HG02981 (cell line): Measurements from ENCODE around the gene ERP29.
"Not testable (repeated sequence)": the region's sequence is repeated elsewhere in the genome, so short reads cannot be mapped to it uniquely, and the experiment has no call there.

Experiments
- ATAC-seq: cut with Tn5 transposase; IDR thresholded peaks from one replicate; pipeline ENCODE4 v1.9.1; 2021; ENCODE audit warnings: mild to moderate bottlenecking, moderate library complexity; ENCODE audit not compliant: unreplicated experiment

The ERP29 gene

GRCh38 chr12:112012775-112013600 is at the start of gene ERP29, which contains the start of gene TMEM116:
TSS of gene ERP29 (plus strand) at chr12:112013426. CDS start at chr12:112013466, 40 bp downstream.
TSS of gene TMEM116 (minus strand) at chr12:112013165. CDS start at chr12:112005270, 7,895 bp downstream.
- ATAC-seq, result peak; percentile 68

- ATAC-seq, result no peak
These were observed 48.3 kb upstream of the ERP29 start for GRCh38 chr12:111964935-111965334.

DNA sequence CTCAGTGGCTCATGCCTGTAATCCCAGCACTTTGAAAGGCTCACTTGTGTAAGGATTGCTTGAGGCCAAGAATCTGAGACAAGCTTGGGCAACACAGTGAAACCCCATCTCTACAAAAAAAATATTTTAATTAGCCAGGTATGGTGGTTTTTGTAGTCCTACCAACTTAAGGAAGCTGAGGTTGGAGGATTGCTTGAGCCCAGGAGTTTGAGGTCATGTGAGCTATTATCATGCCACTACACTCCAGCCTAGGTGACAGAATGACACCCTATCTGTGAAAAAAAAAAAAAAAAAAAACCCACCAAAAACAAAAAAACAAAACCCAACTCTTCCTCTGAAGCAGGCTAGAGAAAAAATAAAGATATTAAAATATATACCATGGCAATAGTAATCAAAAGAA is 41.4 kb upstream of the ERP29 start:
- ATAC-seq, result no peak

DNA sequence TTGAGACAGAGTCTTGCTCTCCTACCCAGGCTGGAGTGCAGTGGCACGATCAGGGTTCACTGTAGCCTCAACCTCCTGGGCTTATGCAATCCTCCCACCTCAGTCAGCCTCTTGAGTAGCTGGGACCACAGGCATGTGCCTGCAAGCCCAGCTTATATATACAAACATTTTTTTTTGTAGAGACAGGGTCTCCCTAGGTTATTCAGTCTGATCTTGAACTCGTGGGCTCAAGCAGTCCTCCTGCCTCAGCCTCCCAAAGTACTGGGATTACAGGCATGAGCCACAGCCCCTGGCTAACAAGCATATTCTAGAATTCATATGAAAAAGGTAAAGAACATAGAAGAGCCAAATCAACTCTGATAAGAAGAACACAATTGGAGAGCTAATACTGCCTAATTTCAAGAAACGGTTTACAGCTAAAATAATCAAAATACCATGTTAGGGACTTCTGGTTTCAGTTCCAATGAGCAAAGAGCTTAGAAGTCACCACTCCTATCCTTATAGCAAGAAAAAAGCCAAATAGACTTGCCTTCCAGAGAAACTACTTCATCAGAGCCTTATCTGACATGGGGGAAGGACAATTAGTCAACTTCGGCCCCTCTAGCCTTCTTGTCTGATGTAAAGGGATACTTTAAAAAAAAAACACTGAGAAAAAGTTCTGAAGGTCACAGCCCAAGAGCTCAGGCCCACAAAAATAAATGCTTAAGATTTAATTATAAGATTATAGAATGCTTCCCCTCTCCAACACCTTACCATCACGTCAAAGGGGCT is 37.9 kb upstream of the ERP29 start:
- no peak for ATAC-seq

DNA sequence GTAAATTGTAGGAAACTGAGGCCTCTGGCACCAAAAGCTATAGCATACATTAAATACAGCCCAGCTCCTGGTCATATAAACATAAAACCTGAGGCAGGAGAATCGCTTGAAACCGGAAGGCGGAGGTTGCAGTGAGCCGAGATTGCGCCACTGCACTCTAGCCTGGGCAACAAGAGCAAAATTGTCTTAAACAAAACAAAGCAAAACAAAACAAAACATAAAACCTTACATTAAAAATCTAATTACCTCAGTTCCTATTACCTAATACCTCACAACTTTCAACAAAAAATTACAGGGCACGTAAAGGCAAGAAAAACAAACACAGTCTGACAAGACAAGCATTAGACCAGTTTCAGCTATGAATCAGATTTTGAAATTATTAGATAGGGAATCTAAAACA is 36.9 kb upstream of the ERP29 start:
- no peak for ATAC-seq

DNA sequence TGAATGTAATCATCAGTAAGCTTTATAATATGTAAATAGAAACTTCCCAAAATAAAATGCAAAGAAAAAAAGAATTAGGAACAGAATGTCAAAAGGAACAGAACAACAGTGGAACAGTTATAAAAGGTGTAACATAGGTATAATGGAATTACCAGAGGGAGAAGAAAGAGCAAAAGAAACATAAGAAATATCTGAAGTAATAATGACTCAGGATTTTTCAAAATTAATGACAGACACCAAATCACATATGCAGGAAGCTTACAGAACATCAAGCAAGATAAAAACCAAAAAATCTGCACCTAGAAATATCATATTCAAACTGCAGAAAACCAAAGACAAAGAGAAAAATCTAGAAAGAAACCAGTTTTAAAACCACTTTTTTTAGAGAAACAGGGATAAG is 36.4 kb upstream of the ERP29 start:
- no peak for ATAC-seq

DNA sequence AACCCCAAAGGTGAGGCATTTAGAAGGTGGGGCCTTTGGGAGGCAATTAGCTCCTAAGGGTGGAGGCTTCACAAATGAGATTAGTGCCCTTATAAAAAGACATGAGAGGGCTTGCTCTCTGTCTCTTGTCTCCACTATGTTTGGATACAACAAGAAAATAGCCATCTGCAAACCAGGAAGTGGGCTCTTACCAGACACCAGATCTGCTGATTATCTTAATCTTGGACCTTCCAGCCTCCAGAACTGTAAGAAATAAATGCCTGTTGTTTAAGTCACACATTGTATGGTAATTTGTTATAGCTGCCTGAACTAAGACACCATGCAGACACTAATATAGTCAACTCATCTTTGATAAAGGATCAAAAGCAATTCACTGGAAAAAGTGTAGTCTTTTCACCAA is 34.7 kb upstream of the ERP29 start:
- ATAC-seq, result no peak

DNA sequence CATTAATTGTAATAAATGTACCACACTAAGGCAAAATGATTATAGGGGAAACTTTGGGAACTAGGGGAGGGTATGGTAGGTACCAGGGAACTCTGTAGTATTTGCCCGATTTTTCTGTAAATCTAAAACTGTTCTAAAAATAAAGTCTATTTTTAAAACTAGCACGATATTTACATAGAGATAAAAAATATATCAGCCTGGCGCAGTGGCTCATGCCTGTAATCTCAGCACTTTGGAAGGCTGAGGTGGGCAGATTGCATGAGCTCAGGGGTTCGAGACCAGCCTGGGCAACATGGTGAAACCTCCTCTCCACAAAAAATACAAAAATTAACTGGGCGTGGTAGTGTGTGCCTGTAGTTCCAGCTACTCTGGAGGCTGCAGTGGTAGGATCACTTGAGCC is 32.6 kb upstream of the ERP29 start:
- no peak for ATAC-seq

DNA sequence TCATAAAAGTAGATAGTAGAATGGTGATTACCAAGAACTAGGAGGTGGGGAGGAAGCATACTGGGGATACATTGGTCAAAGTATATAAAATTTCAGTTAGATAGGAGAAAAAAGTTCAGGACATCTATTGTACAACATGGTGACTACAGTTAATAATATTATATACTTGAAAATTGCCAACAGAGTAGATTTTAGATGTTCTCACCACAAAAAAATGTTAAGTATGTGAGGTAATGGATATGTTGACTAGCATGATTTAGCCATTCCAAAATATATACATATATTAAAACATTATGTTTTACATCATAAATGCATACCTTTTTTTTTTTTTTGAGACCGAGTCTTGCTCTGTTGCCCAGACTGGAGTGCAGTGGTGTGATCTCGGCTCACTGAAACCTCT is 31.2 kb upstream of the ERP29 start:
- no peak for ATAC-seq

DNA sequence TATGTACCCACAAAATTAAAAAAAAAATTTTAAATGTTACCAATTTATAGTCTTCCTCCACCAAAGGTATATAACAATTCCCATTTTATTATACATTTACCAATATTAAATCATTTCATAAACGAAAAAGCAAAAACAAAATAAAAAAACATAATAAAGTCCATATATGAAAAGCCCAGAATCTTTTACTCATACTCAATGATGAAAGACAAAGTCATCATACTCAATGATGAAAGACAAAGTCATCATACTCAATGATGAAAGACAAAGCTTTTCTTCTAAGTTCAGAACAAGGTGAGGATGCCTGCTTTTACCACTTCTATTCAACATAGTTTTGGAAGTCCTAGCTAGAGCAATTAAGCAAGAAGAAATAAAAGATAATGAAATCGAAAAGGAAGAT is 28.4 kb upstream of the ERP29 start:
- ATAC-seq, result no peak

GRCh38 chr12:111991535-111991934 is 21.7 kb upstream of the ERP29 start:
- no peak for ATAC-seq

- no peak for ATAC-seq
These were observed 21.3 kb upstream of the ERP29 start for GRCh38 chr12:111991946-111992345.

GRCh38 chr12:111992464-111992863 is 20.8 kb upstream of the ERP29 start:
- no peak for ATAC-seq

GRCh38 chr12:111993292-111994150 is 19.7 kb upstream of the ERP29 start:
- ATAC-seq, result peak; percentile 46

DNA sequence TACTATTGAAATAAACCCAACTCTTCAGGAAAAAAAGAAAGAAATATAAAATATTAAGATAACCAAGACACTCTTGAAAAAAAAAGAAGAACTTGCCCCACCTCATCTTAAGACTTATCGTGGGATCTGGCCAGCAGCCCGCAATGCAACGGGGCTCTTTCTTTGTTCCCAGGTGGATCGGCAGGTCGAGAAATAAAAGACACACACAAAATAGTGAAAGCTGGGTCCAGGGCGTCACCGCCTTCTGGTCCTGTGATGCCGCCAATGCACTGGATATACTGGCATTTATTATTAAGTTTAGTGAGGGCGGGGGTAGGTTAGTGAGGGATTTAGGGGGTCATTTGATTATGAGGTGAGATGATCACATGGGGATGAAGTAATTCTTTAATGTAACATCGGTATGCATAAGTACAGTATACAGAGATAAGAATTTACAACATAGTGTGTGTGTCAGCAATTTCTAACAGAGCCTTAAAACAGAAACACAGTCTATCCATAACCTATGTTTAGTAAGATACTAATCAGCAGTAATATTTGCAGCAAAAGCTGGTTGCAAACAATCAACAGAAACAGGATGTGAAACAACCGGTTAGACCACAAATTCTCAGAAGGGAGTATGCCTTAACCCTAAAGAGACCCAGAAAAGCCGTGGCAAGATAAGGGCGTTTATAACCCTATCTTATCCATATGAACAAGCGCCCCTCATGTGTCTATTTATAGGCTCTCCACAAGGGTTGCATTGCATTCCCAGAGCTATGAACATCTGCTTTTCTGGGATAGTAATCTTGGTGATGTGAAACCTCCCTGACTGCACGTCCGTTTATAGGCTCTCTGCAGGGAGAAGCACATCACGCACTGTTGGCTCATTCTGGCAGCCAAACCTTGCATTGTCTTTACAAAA is 18.8 kb upstream of the ERP29 start:
- not testable (repeated sequence) for ATAC-seq

- no peak for ATAC-seq
These were observed 17.3 kb upstream of the ERP29 start for GRCh38 chr12:111995782-111996480.

GRCh38 chr12:111997300-111997699 is 15.9 kb upstream of the ERP29 start:
- no peak for ATAC-seq

DNA sequence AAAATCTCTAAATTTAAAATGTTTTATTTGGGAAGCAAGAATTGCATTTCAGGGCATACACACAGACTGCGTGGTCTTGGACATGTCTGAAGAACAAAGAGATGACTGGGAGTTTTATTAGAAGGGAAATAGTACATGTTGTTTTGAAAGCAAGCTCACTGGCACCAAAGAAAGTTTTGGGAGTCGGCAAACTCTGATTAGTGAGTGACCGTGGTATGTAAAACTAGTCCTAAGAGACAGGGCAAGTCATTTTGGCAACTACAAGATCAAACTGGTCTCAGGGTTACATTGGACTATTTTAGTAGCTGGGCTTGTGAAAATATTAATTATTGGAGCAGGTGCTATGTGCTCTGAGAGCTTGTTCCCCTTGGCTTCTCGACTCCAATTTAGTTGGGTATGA is 15.2 kb upstream of the ERP29 start:
- ATAC-seq, result no peak

- not testable (repeated sequence) for ATAC-seq
These were observed 14.1 kb upstream of the ERP29 start for GRCh38 chr12:111999129-111999528.
